Measurements from ENCODE around the gene MIF4GD. TPM values are rescaled to one million over a fixed set of nuclear protein-coding genes. Genes with fewer than 3 reads are reported as not detected.

The MIF4GD gene
- total RNA-seq, 1 experiment from 2014 or later: 26.1 TPM

DNA sequence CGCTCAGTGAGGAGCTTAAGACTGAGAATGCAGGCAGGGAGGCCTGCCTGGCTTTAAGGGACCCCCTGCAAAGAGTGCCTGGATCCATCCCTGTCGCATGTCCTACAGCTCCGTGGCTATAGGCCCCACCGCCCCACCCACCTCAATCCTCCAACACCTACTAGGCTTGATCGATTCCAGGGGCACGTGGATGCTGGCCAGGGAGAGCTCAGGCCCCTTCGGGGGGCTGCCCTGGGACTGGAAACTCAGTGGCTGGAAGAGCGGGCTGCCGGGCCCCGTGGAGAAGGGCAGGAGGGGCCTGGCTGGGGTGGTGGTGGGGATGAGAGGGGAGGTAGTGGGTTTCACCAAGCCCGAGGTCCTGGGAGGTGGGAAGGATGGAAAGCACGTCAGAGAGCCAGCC, 31.8 kb downstream of the MIF4GD start:
- Histone ChIP-seq H2BK5ac (ENCODE audit: insufficient read length, low read length) (no peak overlapping the region), H3K9ac (ENCODE audit: extremely low read depth, insufficient read length, low read length) (no peak overlapping the region), H2BK120ac (ENCODE audit: low read depth, low read length, poor library complexity, severe bottlenecking) (no peak overlapping the region), H3K18ac (ENCODE audit: insufficient read length, low read depth, low read length) (no peak overlapping the region), H3T11ph (ENCODE audit: low read length) (no peak overlapping the region), H3K56ac (ENCODE audit: insufficient read length, low read depth, low read length) (no peak overlapping the region), H3K9me3 (ENCODE audit: control insufficient read depth, low read depth, low read length) (no peaks in the 10 kb centered on the region), H3K4me1 (ENCODE audit: insufficient read depth, low read length) (no peaks in the 10 kb centered on the region), H2BK12ac (ENCODE audit: insufficient read length, low read depth, low read length) (no peak overlapping the region), H4K91ac (ENCODE audit: insufficient read length, low read depth, low read length) (no peak overlapping the region), H3K4ac (ENCODE audit: low read depth, low read length) (no peak overlapping the region), H3K4me2 (ENCODE audit: insufficient read depth, insufficient read length, low read length) (no peak overlapping the region), H3K27me3 (ENCODE audit: insufficient read depth, low read length) (no peaks in the 10 kb centered on the region), H3K14ac (ENCODE audit: insufficient read depth, low read length) (no peak overlapping the region), H3K79me2 (ENCODE audit: insufficient read depth, low read length) (no peaks in the 10 kb centered on the region), H4K20me1 (ENCODE audit: control insufficient read depth, insufficient read depth, insufficient read length) (peaks cover 4% of the 10 kb centered on the region), H4K8ac (replicated peaks; ENCODE audit: insufficient read length, low read depth, low read length) (no peak overlapping the region), H2BK20ac (ENCODE audit: low read depth, low read length, poor library complexity, severe bottlenecking) (no peak overlapping the region), H3K27ac (ENCODE audit: insufficient read length, low read depth, low read length) (no peak overlapping the region), H2AK5ac (ENCODE audit: insufficient read length, low read length) (no peak overlapping the region), H2AFZ (ENCODE audit: low read length) (no peak overlapping the region), H3K23me2 (ENCODE audit: insufficient read length, low read depth, low read length, poor library complexity, severe bottlenecking) (no peaks in the 10 kb centered on the region), H2BK15ac (ENCODE audit: low read depth, low read length) (no peak overlapping the region), H4K5ac (ENCODE audit: insufficient read length, low read depth, low read length) (no peak overlapping the region), H3K23ac (ENCODE audit: insufficient read length, low read depth, low read length) (no peak overlapping the region), H3K79me1 (ENCODE audit: insufficient read depth, low read depth, low read length, poor library complexity, severe bottlenecking) (no peaks in the 10 kb centered on the region)
- no peaks in the 10 kb centered on the region for H3K9me3 Mint-ChIP-seq
- H3K27ac Mint-ChIP-seq: peak overlapping the region in 1 of 3 experiments; percentile 91; a peak in 1 of 7 replicates
- peaks cover 35 to 87% (median 82%) of the 10 kb centered on the region in 3 experiments; a peak in 6 of 7 replicates for H3K36me3 Mint-ChIP-seq (ENCODE audit: insufficient read depth in 1 of 3, low read depth in 3 of 3)
- no peak overlapping the region for H3K4me3 Mint-ChIP-seq
- TF ChIP-seq, protein P1, sequence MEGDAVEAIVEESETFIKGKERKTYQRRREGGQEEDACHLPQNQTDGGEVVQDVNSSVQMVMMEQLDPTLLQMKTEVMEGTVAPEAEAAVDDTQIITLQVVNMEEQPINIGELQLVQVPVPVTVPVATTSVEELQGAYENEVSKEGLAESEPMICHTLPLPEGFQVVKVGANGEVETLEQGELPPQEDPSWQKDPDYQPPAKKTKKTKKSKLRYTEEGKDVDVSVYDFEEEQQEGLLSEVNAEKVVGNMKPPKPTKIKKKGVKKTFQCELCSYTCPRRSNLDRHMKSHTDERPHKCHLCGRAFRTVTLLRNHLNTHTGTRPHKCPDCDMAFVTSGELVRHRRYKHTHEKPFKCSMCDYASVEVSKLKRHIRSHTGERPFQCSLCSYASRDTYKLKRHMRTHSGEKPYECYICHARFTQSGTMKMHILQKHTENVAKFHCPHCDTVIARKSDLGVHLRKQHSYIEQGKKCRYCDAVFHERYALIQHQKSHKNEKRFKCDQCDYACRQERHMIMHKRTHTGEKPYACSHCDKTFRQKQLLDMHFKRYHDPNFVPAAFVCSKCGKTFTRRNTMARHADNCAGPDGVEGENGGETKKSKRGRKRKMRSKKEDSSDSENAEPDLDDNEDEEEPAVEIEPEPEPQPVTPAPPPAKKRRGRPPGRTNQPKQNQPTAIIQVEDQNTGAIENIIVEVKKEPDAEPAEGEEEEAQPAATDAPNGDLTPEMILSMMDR (conservative IDR thresholded peaks at IDR 0.05): no peak
- peaks cover 8 to 15% of the 10 kb centered on the region in 2 experiments for H3K4me1 Mint-ChIP-seq
- no peaks in the 10 kb centered on the region for H3K27me3 Mint-ChIP-seq (ENCODE audit: low read depth)
- no CpG with 5 or more reads among the region's 12 CpGs for WGBS (ENCODE audit: extremely low coverage, insufficient read length, low lambda C conversion rate)
- no peak for DNase-seq

Data from H9 (cell line).